CD14-positive monocyte (primary cell): ENCODE measurements around the gene MAPK12. TPM values are rescaled to one million over a fixed set of nuclear protein-coding genes. Genes with fewer than 3 reads are reported as not detected.

Experiments
- DNase-seq, 3 donors: peaks; one replicate each; pipeline ENCODE4 v3.0.0-alpha.2; 2011 to 2022
- H2AFZ ChIP-seq: 2 replicates; pipeline ENCODE4 v1.6.0; 2012; ENCODE audit warnings: mild to moderate bottlenecking, low read depth, low read length, inconsistent platforms; ENCODE audit not compliant: insufficient read depth, poor library complexity, severe bottlenecking
- H3K27ac ChIP-seq, 2 donors: 1 replicate in 1 of 2; 2 replicates in 1 of 2; pipeline ENCODE4 v1.5.1; 2012 to 2013; ENCODE audit warnings: low read length in 2 of 2, control low read depth in 1 of 2, inconsistent platforms in 1 of 2, low read depth in 1 of 2, mild to moderate bottlenecking in 1 of 2
- H3K27me3 ChIP-seq, 2 donors: one replicate each; pipeline versions ENCODE4 v1.6.0 to v1.6.1; 2011 to 2013; ENCODE audit warnings: low read length in 2 of 2; ENCODE audit not compliant: control insufficient read depth in 2 of 2, insufficient read depth in 2 of 2
- H3K36me3 ChIP-seq, 2 donors: replicated peaks in 1 of 2; 1 replicate in 1 of 2; 2 replicates in 1 of 2; pipeline versions ENCODE4 v1.5.1 to v1.6.1; 2012 to 2013; ENCODE audit warnings: low read length in 2 of 2, control low read depth in 1 of 2, inconsistent platforms in 1 of 2, mild to moderate bottlenecking in 1 of 2; ENCODE audit not compliant: insufficient read depth in 2 of 2, control insufficient read depth in 1 of 2
- H3K4me1 ChIP-seq, 2 donors: 1 replicate in 1 of 2; 2 replicates in 1 of 2; pipeline versions ENCODE4 v1.5.1 to v1.6.1; 2012 to 2013; ENCODE audit warnings: low read length in 2 of 2, control low read depth in 1 of 2, inconsistent platforms in 1 of 2, mild to moderate bottlenecking in 1 of 2, moderate library complexity in 1 of 2; ENCODE audit not compliant: insufficient read depth in 2 of 2, control insufficient read depth in 1 of 2
- H3K4me2 ChIP-seq: replicated peaks from 2 replicates; pipeline ENCODE3; 2012; ENCODE audit warnings: low read length, moderate library complexity, mild to moderate bottlenecking; ENCODE audit not compliant: poor library complexity, severe bottlenecking; ENCODE audit errors: extremely low read depth
- H3K4me3 ChIP-seq, 3 experiments: fragments of 200-600 bp in 1 of 3; sonication (generic) in 1 of 3; replicated peaks in 1 of 3; 1 replicate in 2 of 3; 2 replicates in 1 of 3; pipeline ENCODE4 v1.5.1; 2011 to 2013; ENCODE audit warnings: low read length in 3 of 3, mild to moderate bottlenecking in 3 of 3, control low read depth in 2 of 3, low read depth in 2 of 3, inconsistent platforms in 1 of 3, moderate library complexity in 1 of 3
- H3K79me2 ChIP-seq: 2 replicates; pipeline ENCODE4 v1.6.0; 2012; ENCODE audit warnings: mild to moderate bottlenecking, control low read depth, inconsistent platforms, low read length, moderate library complexity; ENCODE audit not compliant: insufficient read depth
- H3K9ac ChIP-seq: 2 replicates; pipeline ENCODE4 v1.6.0; 2017; ENCODE audit warnings: low read length, mild to moderate bottlenecking; ENCODE audit not compliant: insufficient read depth, poor library complexity, severe bottlenecking
- H3K9me3 ChIP-seq, 2 donors: replicated peaks in 1 of 2; 1 replicate in 1 of 2; 2 replicates in 1 of 2; pipeline versions ENCODE4 v1.5.1 to v1.6.1; 2012 to 2013; ENCODE audit warnings: low read length in 2 of 2, control low read depth in 1 of 2; ENCODE audit not compliant: control insufficient read depth in 1 of 2, insufficient read depth in 1 of 2
- H4K20me1 ChIP-seq: 2 replicates; pipeline ENCODE4 v1.6.0; 2012; ENCODE audit warnings: mild to moderate bottlenecking, low read length, control low read depth, moderate library complexity; ENCODE audit not compliant: insufficient read depth
- H3K27ac Mint-ChIP-seq, 7 donors: one replicate each; pipeline ENCODE4 v1.8.0; 2020; ENCODE audit warnings: mild to moderate bottlenecking in 7 of 7, mixed read lengths in 7 of 7, moderate library complexity in 6 of 7, inconsistent platforms in 2 of 7
- H3K27me3 Mint-ChIP-seq, 3 donors: one replicate each; pipeline ENCODE4 v1.8.0; 2021 to 2022; ENCODE audit warnings: low read depth in 3 of 3, mild to moderate bottlenecking in 3 of 3, mixed read lengths in 3 of 3, moderate library complexity in 3 of 3, inconsistent platforms in 1 of 3
- H3K36me3 Mint-ChIP-seq, 2 donors: one replicate each; pipeline ENCODE4 v1.8.0; 2020; ENCODE audit warnings: mixed read lengths in 2 of 2, inconsistent platforms in 1 of 2, mild to moderate bottlenecking in 1 of 2
- H3K4me1 Mint-ChIP-seq: one replicate; pipeline ENCODE4 v1.8.0; 2020; ENCODE audit warnings: mild to moderate bottlenecking, mixed read lengths
- H3K4me3 Mint-ChIP-seq, 2 donors: one replicate each; pipeline ENCODE4 v1.8.0; 2020; ENCODE audit warnings: mild to moderate bottlenecking in 2 of 2, mixed read lengths in 2 of 2, moderate library complexity in 1 of 2
- H3K9me3 Mint-ChIP-seq, 7 donors: one replicate each; pipeline ENCODE4 v1.8.0; 2020 to 2022; ENCODE audit warnings: mixed read lengths in 7 of 7, mild to moderate bottlenecking in 6 of 7, moderate library complexity in 6 of 7, inconsistent platforms in 2 of 7
- CTCF ChIP-seq: fragments of 200-600 bp; IDR thresholded peaks from one replicate; pipeline ENCODE4 v1.8.0; 2022; ENCODE audit warnings: antibody characterized with exemption, mild to moderate bottlenecking
- WGBS: methylation state at CpG from one replicate; pipeline ENCODE4 v1.1.5; 2013; ENCODE audit warnings: missing lambda C conversion rate; ENCODE audit not compliant: insufficient coverage; 5-methylcytosine and 5-hydroxymethylcytosine counted together
- intact Hi-C, 2 donors: fragments of 100-400 bp; cut with micrococcal nuclease; formaldehyde crosslinking; loops; one replicate each; pipeline versions ENCODE4 v1.15.0 to v1.15.1; 2023
- polyA plus RNA-seq, 3 donors: library from polyadenylated mRNA; depleted of rRNA in 1 of 3; unstranded in 2 of 3; stranded (reverse) in 1 of 3; fragments of 300-500 nt in 2 of 3; fragments of >200 nt in 1 of 3; fragmentation: Illumina TruSeq in 2 of 3; gene quantifications; 1 replicate in 2 of 3; 2 replicates in 1 of 3; pipeline ENCODE4 v1.2.3, GENCODE V29; 2012 to 2021

The MAPK12 gene
- polyA plus RNA-seq, 3 donors: 0.06 to 3.2 (median 0.13) TPM

GRCh38 chr22:50228366-50228765 is 33.1 kb downstream of the MAPK12 start:
- Histone ChIP-seq H3K9ac (no peak overlapping the region), H2AFZ (no peak overlapping the region), H3K27me3 (no peaks in the 10 kb centered on the region), H3K9me3 (no peaks in the 10 kb centered on the region), H4K20me1 (peaks cover under 1% of the 10 kb centered on the region), H3K4me3 (no peak overlapping the region), H3K4me2 (no peak overlapping the region), H3K79me2 (no peaks in the 10 kb centered on the region), H3K36me3 (peaks cover 60 to 80% of the 10 kb centered on the region in 2 donors), H3K27ac (no peak overlapping the region), H3K4me1 (no peaks in the 10 kb centered on the region)
- no peak overlapping the region for H3K27ac Mint-ChIP-seq
- 96% methylated on average over 9 of the region's 9 CpGs for WGBS
- H3K4me3 Mint-ChIP-seq: peak overlapping the region in 1 of 2 donors; percentile 20
- no peak for DNase-seq
- peaks cover 0 to 2% (median 0%) of the 10 kb centered on the region in 3 donors for H3K27me3 Mint-ChIP-seq
- intact Hi-C loops: no loop called here
- peaks cover 57 to 88% of the 10 kb centered on the region in 2 donors for H3K36me3 Mint-ChIP-seq
- no peaks in the 10 kb centered on the region for H3K4me1 Mint-ChIP-seq
- no peaks in the 10 kb centered on the region for H3K9me3 Mint-ChIP-seq
- TF ChIP-seq CTCF: no peak

DNA sequence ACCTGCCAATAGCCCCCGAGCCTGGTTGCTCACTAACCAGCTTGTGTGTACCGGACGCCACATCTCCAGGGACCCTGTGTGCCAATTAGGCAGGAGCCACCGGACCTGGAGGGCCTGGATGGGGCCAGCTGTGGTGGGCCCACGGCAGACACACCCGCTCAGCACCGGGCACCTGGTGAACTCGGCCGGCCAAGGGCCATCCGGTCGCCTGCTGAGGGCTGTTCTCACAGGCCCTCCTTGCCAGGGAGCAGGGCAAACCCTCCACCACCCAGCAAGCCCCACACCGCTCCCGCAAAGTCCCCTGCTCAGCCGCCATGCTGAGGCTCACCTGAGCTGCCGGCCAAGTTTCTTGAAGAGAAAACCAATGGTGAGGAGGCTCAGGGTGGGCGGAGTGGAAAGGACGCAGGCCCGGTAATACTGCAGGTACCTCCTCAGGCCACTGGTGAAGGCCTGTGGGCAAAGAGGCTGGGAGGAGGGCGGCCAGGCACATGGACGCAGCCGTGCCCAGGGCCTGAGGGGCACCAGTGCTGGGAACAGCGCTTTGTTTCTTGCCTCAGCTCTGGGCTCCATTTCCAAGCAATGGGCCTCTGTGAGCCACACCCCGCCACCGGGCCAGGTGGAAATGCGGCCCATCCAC is 33.8 kb downstream of the MAPK12 start:
- H3K4me3 Mint-ChIP-seq: no peak overlapping the region
- no peaks in the 10 kb centered on the region for H3K9me3 ChIP-seq
- intact Hi-C loops: no loop called here
- H4K20me1 ChIP-seq: no peaks in the 10 kb centered on the region
- H2AFZ ChIP-seq: no peak overlapping the region
- 93% methylated on average over 22 of the region's 25 CpGs for WGBS
- no peak overlapping the region for H3K27ac ChIP-seq
- DNase-seq: no peak
- H3K36me3 ChIP-seq: peaks cover 59 to 80% of the 10 kb centered on the region in 2 donors
- H3K36me3 Mint-ChIP-seq: peaks cover 55 to 88% of the 10 kb centered on the region in 2 donors
- no peak overlapping the region for H3K4me3 ChIP-seq
- no peaks in the 10 kb centered on the region for H3K9me3 Mint-ChIP-seq
- no peak for TF ChIP-seq CTCF
- no peaks in the 10 kb centered on the region for H3K4me1 Mint-ChIP-seq
- H3K4me1 ChIP-seq: no peaks in the 10 kb centered on the region
- no peak overlapping the region for H3K9ac ChIP-seq
- H3K27me3 Mint-ChIP-seq: peaks cover 0 to 2% (median 0%) of the 10 kb centered on the region in 3 donors
- peak overlapping the region in 1 of 7 donors; percentile 44 for H3K27ac Mint-ChIP-seq
- no peaks in the 10 kb centered on the region for H3K27me3 ChIP-seq
- H3K79me2 ChIP-seq: no peaks in the 10 kb centered on the region
- H3K4me2 ChIP-seq: no peak overlapping the region
